ENCODE measurements around the gene EXD3.

DNA sequence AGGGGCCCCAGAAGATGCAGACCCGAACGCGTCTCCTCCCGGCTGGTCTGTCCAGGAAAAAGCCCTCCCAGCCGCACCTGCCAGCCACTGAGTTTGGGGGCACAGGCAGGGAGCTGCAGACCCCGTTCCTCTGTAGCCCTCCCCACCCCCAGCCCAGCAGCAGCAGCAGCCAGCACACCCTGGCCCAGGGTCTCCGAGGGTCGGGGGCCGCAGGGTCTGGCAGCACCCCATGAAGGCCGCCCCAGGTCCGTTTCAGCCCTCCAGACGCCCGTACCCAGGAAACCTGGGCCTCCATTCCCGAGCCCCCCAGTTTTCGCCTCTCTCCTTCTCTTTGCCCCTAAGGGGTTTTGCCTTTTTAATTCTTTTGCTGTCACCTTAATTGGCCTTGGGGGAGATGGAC lies 19.7 kb downstream of the EXD3 start:
- TF ChIP-seq CHD2 (IDR thresholded peaks at IDR 0.05; ENCODE audit: low read length, partially characterized antibody) (no peak), BHLHE40 (IDR thresholded peaks at IDR 0.05; ENCODE audit: low read depth, low read length) (no peak), ESRRA (IDR thresholded peaks at IDR 0.05; ENCODE audit: borderline replicate concordance, low read length) (no peak), SMC3 (IDR thresholded peaks at IDR 0.05) (no peak), JUN (IDR thresholded peaks at IDR 0.05) (no peak), NPAS2 (CRISPR knock-in tag; IDR thresholded peaks at IDR 0.05; ENCODE audit: borderline replicate concordance) (no peak)
- TF ChIP-seq, protein P1, sequence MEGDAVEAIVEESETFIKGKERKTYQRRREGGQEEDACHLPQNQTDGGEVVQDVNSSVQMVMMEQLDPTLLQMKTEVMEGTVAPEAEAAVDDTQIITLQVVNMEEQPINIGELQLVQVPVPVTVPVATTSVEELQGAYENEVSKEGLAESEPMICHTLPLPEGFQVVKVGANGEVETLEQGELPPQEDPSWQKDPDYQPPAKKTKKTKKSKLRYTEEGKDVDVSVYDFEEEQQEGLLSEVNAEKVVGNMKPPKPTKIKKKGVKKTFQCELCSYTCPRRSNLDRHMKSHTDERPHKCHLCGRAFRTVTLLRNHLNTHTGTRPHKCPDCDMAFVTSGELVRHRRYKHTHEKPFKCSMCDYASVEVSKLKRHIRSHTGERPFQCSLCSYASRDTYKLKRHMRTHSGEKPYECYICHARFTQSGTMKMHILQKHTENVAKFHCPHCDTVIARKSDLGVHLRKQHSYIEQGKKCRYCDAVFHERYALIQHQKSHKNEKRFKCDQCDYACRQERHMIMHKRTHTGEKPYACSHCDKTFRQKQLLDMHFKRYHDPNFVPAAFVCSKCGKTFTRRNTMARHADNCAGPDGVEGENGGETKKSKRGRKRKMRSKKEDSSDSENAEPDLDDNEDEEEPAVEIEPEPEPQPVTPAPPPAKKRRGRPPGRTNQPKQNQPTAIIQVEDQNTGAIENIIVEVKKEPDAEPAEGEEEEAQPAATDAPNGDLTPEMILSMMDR (IDR thresholded peaks at IDR 0.05): no peak
- TF ChIP-seq, protein P2, sequence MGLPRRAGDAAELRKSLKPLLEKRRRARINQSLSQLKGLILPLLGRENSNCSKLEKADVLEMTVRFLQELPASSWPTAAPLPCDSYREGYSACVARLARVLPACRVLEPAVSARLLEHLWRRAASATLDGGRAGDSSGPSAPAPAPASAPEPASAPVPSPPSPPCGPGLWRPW (IDR thresholded peaks at IDR 0.05): no peak
- TF ChIP-seq, protein P3, sequence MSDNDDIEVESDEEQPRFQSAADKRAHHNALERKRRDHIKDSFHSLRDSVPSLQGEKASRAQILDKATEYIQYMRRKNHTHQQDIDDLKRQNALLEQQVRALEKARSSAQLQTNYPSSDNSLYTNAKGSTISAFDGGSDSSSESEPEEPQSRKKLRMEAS (IDR thresholded peaks at IDR 0.05): no peak
- TF ChIP-seq, protein P4, sequence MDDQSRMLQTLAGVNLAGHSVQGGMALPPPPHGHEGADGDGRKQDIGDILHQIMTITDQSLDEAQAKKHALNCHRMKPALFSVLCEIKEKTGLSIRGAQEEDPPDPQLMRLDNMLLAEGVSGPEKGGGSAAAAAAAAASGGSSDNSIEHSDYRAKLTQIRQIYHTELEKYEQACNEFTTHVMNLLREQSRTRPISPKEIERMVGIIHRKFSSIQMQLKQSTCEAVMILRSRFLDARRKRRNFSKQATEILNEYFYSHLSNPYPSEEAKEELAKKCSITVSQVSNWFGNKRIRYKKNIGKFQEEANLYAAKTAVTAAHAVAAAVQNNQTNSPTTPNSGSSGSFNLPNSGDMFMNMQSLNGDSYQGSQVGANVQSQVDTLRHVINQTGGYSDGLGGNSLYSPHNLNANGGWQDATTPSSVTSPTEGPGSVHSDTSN (IDR thresholded peaks at IDR 0.05): no peak
